ENCODE results near the gene METRN.

Gene METRN

DNA sequence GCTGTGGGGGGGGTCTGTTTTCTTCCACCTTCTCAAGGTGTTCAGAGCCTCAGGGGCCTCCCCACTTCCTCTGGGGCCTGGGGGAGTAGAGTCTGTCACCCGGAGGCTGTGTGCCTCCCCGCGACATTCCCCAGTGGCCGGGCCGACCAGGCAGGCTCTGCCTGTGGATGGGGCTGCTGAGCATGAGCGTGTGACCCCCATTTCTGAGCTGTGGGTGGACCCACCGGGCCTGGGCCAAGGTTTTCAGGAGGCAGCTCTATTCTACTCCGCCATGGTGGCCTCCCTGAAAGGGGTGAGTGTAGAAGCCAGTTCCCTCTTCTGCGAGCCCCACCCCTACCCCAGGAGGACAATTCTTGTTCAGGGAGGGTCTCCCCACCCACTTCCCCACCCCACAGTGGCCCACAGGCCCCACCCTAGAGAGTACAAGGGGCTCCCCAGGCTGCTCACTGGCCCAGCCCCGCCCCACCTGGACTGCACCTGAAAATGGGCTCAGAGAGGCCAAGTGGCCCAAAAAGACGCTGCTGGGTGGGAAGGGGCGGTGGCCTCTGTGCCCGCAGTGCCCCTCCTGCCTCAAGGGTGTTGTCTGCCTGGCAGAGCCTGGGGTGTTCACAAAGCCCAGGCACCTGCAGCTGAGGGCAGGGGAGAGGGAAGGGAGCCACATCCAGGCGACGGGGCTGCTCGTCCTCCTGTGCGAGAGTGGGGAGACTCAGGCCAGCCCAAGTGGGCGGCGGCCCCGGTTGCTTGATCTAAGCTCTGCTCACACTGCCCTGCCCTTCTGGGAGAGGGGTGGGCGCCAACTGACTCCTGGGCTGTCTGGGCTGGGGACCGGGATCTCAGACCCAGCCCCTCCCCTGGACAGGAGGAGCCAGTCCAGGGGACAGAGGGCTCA, 47.0 kb downstream of the METRN start:
- DNase-seq, result no peak

DNA sequence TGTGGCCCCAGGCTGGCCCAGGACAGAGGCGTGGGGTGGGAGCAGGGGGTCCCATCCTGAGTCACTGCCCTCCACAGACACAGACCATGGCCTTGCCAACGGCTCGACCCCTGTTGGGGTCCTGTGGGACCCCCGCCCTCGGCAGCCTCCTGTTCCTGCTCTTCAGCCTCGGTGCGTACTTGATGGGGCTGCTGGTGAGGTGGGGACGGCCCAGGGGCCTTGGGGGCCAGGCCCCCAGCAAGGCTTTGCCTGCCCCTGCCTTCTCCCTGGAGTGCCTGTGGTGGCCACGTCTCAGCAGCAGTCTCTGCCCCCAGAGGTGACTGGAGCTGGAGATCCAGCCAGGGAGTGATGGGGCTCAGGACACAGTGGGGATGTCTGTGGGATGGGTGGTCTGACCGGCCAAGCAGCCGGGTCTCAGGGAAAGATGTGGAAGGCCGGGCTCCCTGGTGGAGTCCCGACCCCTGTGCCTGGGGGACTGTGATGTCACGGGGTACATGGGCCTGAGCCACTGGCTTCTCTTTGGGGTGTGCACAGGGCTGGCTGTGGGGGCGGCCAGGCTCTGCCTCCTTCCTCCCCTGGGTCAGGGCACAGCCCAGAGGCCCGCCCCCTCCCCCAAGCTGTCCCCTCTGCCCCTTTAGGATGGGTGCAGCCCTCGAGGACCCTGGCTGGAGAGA, 47.8 kb downstream of the METRN start:
- no peak for DNase-seq

DNA sequence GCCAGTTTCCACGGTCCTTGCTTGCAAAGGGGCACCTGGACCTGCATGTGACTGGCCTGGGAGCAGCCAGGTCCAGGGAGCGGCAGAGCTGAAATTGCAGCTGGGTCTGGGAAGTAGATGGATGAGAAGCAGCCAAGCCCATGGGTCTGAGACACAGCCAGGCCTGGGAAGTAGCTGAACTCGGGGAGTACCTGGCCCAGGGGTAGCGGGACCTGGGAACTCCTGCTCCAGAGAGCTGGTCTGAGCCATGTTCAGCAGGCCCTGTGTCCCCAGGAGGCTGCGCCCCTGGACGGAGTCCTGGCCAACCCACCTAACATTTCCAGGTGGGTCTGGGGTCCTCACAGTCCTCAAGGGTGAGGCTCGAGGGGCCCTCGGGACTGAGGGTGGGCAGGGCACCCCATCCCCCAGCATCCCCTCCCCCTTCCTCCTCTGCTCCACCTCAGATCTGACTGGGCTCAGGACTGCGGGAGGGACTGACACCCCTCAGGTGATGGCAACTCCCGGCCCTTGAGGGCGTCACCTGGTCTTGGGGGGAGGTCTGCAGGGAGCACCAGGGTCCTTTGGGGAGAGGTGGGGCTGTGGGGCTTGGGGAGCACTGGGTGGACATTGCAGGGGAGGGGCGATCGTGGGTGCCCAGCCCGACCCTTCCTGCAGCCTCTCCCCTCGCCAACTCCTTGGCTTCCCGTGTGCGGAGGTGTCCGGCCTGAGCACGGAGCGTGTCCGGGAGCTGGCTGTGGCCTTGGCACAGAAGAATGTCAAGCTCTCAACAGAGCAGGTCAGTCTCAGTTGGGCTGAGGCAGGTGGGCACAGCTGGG, 48.7 kb downstream of the METRN start:
- DNase-seq, result no peak

DNA sequence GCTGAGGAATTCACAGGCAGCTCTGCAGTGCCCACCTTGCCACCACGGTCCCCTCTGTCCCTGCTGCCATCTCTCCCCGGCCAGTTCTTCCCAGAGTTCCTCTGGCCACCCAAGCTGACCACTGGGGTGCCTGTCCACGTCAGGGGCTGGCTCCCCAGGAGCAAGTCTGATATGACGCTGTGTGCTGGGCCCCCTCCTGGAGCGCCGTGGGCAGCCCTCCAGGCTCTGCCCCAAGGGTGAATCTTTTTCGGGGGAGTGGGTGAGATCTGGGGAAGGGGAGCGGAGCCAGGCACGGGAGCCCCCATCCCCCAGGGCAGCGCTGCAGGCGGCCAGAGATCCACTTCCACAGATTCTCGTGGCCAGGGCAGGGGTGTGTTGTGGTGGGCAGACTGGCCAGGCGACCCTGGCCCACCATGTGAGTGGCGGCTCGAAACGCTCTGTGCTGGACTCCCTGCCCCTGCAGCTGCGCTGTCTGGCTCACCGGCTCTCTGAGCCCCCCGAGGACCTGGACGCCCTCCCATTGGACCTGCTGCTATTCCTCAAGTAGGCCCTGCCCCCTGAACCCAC, 49.3 kb downstream of the METRN start:
- DNase-seq, result no peak

DNA sequence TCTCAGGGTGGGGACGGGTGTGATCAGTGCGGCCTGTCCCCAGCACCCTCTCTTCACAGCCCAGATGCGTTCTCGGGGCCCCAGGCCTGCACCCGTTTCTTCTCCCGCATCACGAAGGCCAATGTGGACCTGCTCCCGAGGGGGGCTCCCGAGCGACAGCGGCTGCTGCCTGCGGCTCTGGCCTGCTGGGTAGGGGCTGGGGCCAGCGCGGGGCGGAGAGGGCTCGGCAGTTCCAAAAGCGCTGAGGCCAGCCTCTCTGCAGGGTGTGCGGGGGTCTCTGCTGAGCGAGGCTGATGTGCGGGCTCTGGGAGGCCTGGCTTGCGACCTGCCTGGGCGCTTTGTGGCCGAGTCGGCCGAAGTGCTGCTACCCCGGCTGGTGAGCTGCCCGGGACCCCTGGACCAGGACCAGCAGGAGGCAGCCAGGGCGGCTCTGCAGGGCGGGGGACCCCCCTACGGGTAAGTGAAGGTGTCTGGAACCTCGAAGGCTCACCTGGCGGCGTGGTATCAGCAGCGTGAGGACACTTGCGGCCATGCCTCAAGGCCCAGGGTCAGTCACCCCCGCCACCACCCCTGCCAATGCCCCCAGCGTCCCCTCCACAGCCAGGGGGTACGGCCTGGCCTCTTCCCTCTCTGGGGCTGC, 50.0 kb downstream of the METRN start:
- no peak for DNase-seq

DNA sequence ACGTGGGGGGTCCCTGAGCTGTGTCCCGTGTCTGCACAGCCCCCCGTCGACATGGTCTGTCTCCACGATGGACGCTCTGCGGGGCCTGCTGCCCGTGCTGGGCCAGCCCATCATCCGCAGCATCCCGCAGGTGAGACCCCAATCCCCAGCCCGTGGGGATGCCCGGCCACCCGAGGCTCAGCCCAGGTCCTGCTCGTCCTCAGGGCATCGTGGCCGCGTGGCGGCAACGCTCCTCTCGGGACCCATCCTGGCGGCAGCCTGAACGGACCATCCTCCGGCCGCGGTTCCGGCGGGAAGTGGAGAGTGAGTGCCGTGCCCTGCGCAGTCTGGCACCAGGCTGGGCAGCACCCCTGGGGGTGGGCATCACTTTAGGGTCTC, 50.6 kb downstream of the METRN start:
- no peak for DNase-seq

DNA sequence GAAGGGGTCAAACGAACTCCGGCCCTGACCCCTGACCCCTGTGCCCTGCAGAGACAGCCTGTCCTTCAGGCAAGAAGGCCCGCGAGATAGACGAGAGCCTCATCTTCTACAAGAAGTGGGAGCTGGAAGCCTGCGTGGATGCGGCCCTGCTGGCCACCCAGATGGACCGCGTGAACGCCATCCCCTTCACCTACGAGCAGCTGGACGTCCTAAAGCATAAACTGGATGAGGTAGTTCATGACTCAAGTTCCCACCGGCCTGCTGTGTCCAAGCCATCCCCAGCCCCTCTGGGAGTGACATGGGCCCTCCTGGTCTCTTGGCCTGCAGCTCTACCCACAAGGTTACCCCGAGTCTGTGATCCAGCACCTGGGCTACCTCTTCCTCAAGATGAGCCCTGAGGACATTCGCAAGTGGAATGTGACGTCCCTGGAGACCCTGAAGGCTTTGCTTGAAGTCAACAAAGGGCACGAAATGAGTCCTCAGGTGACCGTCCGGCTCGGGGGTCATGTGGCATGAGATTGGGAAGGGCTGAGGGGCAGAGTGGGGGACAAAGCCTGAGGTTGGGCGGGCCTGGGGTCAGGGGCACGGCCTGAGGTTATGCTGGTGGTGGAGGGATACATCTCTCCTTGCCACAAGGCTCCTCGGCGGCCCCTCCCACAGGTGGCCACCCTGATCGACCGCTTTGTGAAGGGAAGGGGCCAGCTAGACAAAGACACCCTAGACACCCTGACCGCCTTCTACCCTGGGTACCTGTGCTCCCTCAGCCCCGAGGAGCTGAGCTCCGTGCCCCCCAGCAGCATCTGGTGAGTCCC, 51.3 kb downstream of the METRN start:
- DNase-seq, result no peak

DNA sequence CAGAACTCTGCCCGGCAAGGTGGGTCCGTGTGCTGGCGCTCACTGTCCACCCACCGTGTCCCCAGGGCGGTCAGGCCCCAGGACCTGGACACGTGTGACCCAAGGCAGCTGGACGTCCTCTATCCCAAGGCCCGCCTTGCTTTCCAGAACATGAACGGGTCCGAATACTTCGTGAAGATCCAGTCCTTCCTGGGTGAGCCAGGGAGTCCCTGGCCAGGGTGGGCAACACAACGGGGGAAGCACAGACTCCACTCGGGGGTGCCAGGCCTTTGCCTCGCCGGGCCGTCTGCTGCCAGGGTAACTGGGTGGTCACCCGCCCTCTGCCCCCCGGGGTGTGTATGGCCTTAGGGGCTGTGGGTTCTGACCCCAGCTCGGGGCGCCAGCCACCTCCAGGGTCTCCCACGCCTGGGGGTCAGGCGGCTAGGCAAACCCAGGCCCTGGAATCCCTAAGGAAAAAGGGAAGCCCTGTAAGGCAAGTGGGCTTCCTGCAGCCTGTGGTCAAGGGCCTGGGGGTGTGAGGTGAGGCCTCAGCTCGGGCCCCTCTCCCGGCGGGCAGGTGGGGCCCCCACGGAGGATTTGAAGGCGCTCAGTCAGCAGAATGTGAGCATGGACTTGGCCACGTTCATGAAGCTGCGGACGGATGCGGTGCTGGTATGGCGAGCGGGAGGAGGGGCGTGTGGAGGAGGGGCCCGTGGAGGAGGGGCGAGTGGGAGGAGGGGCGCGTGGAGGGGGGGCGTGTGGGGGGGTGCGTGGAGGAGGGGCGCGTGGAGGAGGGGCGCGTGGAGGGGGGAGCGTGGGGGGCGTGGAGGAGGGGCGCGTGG, 52.1 kb downstream of the METRN start:
- no peak for DNase-seq

DNA sequence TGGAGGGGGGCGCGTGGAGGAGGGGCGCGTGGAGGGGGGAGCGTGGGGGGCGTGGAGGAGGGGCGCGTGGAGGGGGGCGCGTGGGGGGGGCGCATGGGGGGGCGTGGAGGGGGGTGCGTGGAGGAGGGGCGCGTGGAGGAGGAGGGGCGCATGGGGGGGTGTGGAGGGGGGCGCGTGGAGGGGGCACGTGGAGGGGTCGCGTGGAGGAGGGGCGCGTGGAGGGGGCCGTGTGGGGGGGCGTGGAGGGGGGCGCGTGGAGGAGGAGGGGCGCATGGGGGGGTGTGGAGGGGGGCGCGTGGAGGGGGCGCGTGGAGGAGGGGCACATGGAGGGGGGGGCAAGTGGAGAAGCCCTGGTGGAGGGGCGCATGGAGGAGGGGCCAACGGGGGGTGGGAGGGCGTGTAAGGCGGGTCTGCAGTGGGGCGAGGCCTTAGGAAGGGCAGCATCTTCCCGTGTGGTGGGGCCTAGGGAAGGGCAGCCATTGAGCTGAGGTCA, 52.9 kb downstream of the METRN start:
- DNase-seq, result no peak

DNA sequence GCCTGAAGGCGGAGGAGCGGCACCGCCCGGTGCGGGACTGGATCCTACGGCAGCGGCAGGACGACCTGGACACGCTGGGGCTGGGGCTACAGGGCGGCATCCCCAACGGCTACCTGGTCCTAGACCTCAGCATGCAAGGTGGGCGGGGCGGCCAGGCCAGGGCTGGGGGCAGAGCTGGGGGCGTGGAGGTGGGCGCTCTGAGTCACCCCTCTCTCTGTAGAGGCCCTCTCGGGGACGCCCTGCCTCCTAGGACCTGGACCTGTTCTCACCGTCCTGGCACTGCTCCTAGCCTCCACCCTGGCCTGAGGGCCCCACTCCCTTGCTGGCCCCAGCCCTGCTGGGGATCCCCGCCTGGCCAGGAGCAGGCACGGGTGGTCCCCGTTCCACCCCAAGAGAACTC, 53.5 kb downstream of the METRN start:
- no peak for DNase-seq

Data from femur (tissue), 1 donor.